Measurements from ENCODE around the gene SUV39H1.
A peak's percentile ranks its signal among the peaks of the same experiment; 100 is the strongest.
"Not testable (repeated sequence)": the region's sequence is repeated elsewhere in the genome, so short reads cannot be mapped to it uniquely, and the experiment has no call there.

SUV39H1 gene

GRCh38 chrX:48688531-48689150, 7.9 kb upstream of the SUV39H1 start:
- DNase-seq (ENCODE audit: low spot score) = no peak

GRCh38 chrX:48689208-48689920, 7.2 kb upstream of the SUV39H1 start:
- DNase-seq (ENCODE audit: low spot score) = no peak

- DNase-seq (ENCODE audit: low spot score) = not testable (repeated sequence)
Measured at GRCh38 chrX:48691746-48692145, 4.8 kb upstream of the SUV39H1 start.

GRCh38 chrX:48694776-48695533, 1.6 kb upstream of the SUV39H1 start:
- no peak for DNase-seq (ENCODE audit: low spot score)

- DNase-seq (ENCODE audit: low spot score) = no peak
Measured at GRCh38 chrX:48695534-48695896, 1.0 kb upstream of the SUV39H1 start.

- DNase-seq (ENCODE audit: low spot score) = peak; percentile 59
Measured at GRCh38 chrX:48695925-48696300, 621 bp upstream of the SUV39H1 start.

GRCh38 chrX:48696909-48697727, 584 bp downstream of the SUV39H1 start:
- peak; percentile 56 for DNase-seq (ENCODE audit: low spot score)

GRCh38 chrX:48698306-48698705, 1.8 kb downstream of the SUV39H1 start:
- no peak for DNase-seq (ENCODE audit: low spot score)

GRCh38 chrX:48700246-48700645, 3.7 kb downstream of the SUV39H1 start:
- DNase-seq (ENCODE audit: low spot score) = no peak

- no peak for DNase-seq (ENCODE audit: low spot score)
Measured at GRCh38 chrX:48700951-48701653, 4.6 kb downstream of the SUV39H1 start.

GRCh38 chrX:48702032-48702431, 5.5 kb downstream of the SUV39H1 start:
- no peak for DNase-seq (ENCODE audit: low spot score)

- no peak for DNase-seq (ENCODE audit: low spot score)
Measured at GRCh38 chrX:48702716-48703115, 6.2 kb downstream of the SUV39H1 start.

- no peak for DNase-seq (ENCODE audit: low spot score)
Measured at GRCh38 chrX:48703228-48703627, 6.7 kb downstream of the SUV39H1 start.

- DNase-seq (ENCODE audit: low spot score) = no peak
Measured at GRCh38 chrX:48703642-48704481, 7.3 kb downstream of the SUV39H1 start.

GRCh38 chrX:48705871-48706270, 9.3 kb downstream of the SUV39H1 start:
- DNase-seq (ENCODE audit: low spot score) = no peak

GRCh38 chrX:48709522-48710112, 13.1 kb downstream of the SUV39H1 start:
- DNase-seq (ENCODE audit: low spot score) = no peak

GRCh38 chrX:48711162-48711928, 14.8 kb downstream of the SUV39H1 start:
- no peak for DNase-seq (ENCODE audit: low spot score)

GRCh38 chrX:48711929-48712505, 15.5 kb downstream of the SUV39H1 start:
- no peak for DNase-seq (ENCODE audit: low spot score)

- DNase-seq (ENCODE audit: low spot score) = no peak
Measured at GRCh38 chrX:48713847-48714246, 17.3 kb downstream of the SUV39H1 start.
